HCT116 (cell line): ENCODE data around the gene ACO2. TPM values are rescaled to one million over a fixed set of nuclear protein-coding genes. Genes with fewer than 3 reads are reported as not detected.

ENCODE experiments used
- ATAC-seq: fragments of 200-7000 bp; cut with Tn5 transposase; 2 replicates; pipeline ENCODE4 v1.9.1; 2020; ENCODE audit warnings: mild to moderate bottlenecking, moderate library complexity
- BruUV-seq: library from RNA; stranded (reverse); fragments of 400-500 nt; replicated peaks from 2 replicates; lab custom pipeline; 2021; lab: Mats Ljungman, UMichigan
- CTCF ChIA-PET: fragments of 300-600 bp; sonication (Branson Sonifier 250); formaldehyde crosslinking; loops from one replicate; lab custom pipeline; 2021; ENCODE audit warnings: antibody characterized with exemption; lab: Charles Lee
- POLR2A ChIA-PET: fragments of 300-600, 350-600 bp; sonication (Branson Sonifier 250); formaldehyde crosslinking; loops from one replicate; lab custom pipeline; 2021; ENCODE audit warnings: antibody characterized with exemption; lab: Charles Lee
- RAD21 ChIA-PET, 2 experiments: fragments of 300-600 bp; sonication (Branson Sonifier 250); formaldehyde crosslinking; loops; one replicate each; lab custom pipeline; 2023; ENCODE audit warnings: low total read pairs in 2 of 2; ENCODE audit not compliant: uncharacterized antibody in 2 of 2, unreplicated experiment in 2 of 2, low non-redundant PET in 1 of 2; lab: Charles Lee
- DNase-seq: peaks from one replicate; pipeline ENCODE4 v3.0.0-alpha.2; 2010; ENCODE audit warnings: low read depth, low spot score
- H2AFZ ChIP-seq: fragments of 200-600 bp; shearing (Covaris generic), sonication (generic); 2 replicates; pipeline ENCODE4 v1.6.1; 2017; ENCODE audit warnings: low read depth, mixed run types, mixed read lengths, antibody characterized with exemption, low read length; ENCODE audit not compliant: poor library complexity, severe bottlenecking
- H3K27ac ChIP-seq: 2 replicates; pipeline ENCODE4 v1.5.1; 2012; ENCODE audit warnings: low read depth, low read length
- H3K27me3 ChIP-seq: fragments of 200-600 bp; sonication (generic); 2 replicates; pipeline ENCODE4 v1.6.1; 2016; ENCODE audit warnings: mixed run types, low read length, mixed read lengths; ENCODE audit not compliant: insufficient read depth
- H3K36me3 ChIP-seq, 2 experiments: fragments of 200-500 bp in 1 of 2; fragments of 200-600 bp in 1 of 2; sonication (Bioruptor generic) in 1 of 2; sonication (generic) in 1 of 2; 2 replicates each; pipeline versions ENCODE4 v1.5.1 to v1.6.1; 2014 to 2016; ENCODE audit warnings: low read length in 2 of 2, inconsistent platforms in 1 of 2, mixed read lengths in 1 of 2, mixed run types in 1 of 2; ENCODE audit not compliant: insufficient read depth in 2 of 2, control insufficient read depth in 1 of 2
- H3K4me1 ChIP-seq, 2 experiments: fragments of 200-600 bp in 1 of 2; sonication (generic) in 1 of 2; 2 replicates each; pipeline versions ENCODE4 v1.5.1 to v1.6.1; 2012 to 2017; ENCODE audit warnings: low read length in 2 of 2, inconsistent platforms in 1 of 2, mild to moderate bottlenecking in 1 of 2, mixed read lengths in 1 of 2, mixed run types in 1 of 2, moderate library complexity in 1 of 2; ENCODE audit not compliant: insufficient read depth in 2 of 2, control insufficient read depth in 1 of 2
- H3K4me2 ChIP-seq: fragments of 200-600 bp; sonication (generic); 2 replicates; pipeline ENCODE4 v1.6.1; 2017; ENCODE audit warnings: mixed run types, low read length, mixed read lengths
- H3K4me3 ChIP-seq, 2 experiments: fragments of 200-600 bp in 1 of 2; sonication (generic) in 1 of 2; replicated peaks in 1 of 2; 2 replicates each; pipeline ENCODE4 v1.5.1; 2011 to 2016; ENCODE audit warnings: low read length in 2 of 2, control low read depth in 1 of 2, low read depth in 1 of 2, mild to moderate bottlenecking in 1 of 2, mixed read lengths in 1 of 2, mixed run types in 1 of 2
- H3K79me2 ChIP-seq: fragments of 200-600 bp; sonication (generic); 2 replicates; pipeline ENCODE4 v1.6.1; 2017; ENCODE audit warnings: mild to moderate bottlenecking, mixed run types, low read length, moderate library complexity, mixed read lengths; ENCODE audit not compliant: insufficient read depth
- H3K9ac ChIP-seq: fragments of 200-600 bp; sonication (generic); 2 replicates; pipeline ENCODE4 v1.6.1; 2016; ENCODE audit warnings: low read length, mixed read lengths
- H3K9me2 ChIP-seq: fragments of 200-600 bp; sonication (generic), shearing (Covaris generic); 2 replicates; pipeline ENCODE4 v1.6.1; 2017; ENCODE audit warnings: mixed run types, mild to moderate bottlenecking, moderate library complexity; ENCODE audit not compliant: insufficient read depth
- H3K9me3 ChIP-seq, 2 experiments: fragments of 200-500 bp in 1 of 2; fragments of 200-600 bp in 1 of 2; sonication (Bioruptor generic) in 1 of 2; sonication (generic) in 1 of 2; 2 replicates each; pipeline ENCODE4 v1.6.1; 2014 to 2017; ENCODE audit warnings: low read length in 2 of 2, mixed read lengths in 2 of 2, inconsistent platforms in 1 of 2, low read depth in 1 of 2, mild to moderate bottlenecking in 1 of 2, mixed run types in 1 of 2, moderate library complexity in 1 of 2; ENCODE audit not compliant: control insufficient read depth in 1 of 2, insufficient read depth in 1 of 2
- H4K20me1 ChIP-seq: fragments of 200-600 bp; sonication (generic), shearing (Covaris generic); 2 replicates; pipeline ENCODE4 v1.6.1; 2017; ENCODE audit warnings: mixed run types, mild to moderate bottlenecking, moderate library complexity; ENCODE audit not compliant: insufficient read depth
- POLR2AphosphoS5 ChIP-seq: IDR thresholded peaks from 2 replicates; pipeline ENCODE4 v1.6.1; 2011; ENCODE audit warnings: mild to moderate bottlenecking, low read depth, low read length, moderate library complexity
- RAD21 ChIP-seq: IDR thresholded peaks from 2 replicates; pipeline ENCODE4 v1.6.1; 2012; ENCODE audit warnings: low read depth, mild to moderate bottlenecking
- REST ChIP-seq: IDR thresholded peaks from 2 replicates; pipeline ENCODE4 v1.6.1; 2012; ENCODE audit warnings: low read depth
- ZBTB33 ChIP-seq: IDR thresholded peaks from 2 replicates; pipeline ENCODE4 v1.6.1; 2011; ENCODE audit warnings: mild to moderate bottlenecking, low read length, moderate library complexity; ENCODE audit not compliant: insufficient replicate concordance; ENCODE audit errors: extremely low read depth
- ZFX ChIP-seq: fragments of 450-650 bp; IDR thresholded peaks from 2 replicates; pipeline ENCODE4 v1.6.1; 2017
- intact Hi-C: fragments of 100-400 bp; cut with micrococcal nuclease; formaldehyde crosslinking; loops from 2 replicates; pipeline ENCODE4 v1.10.0; 2022
- total RNA-seq: library from RNA; stranded (reverse); gene quantifications from one replicate; pipeline ENCODE4 v1.2.1, GENCODE V29; 2021; ENCODE audit not compliant: unreplicated experiment

ACO2 gene
- total RNA-seq, 1 experiment from 2014 or later = 108 TPM

GRCh38 chr22:41444360-41445128, 24.4 kb upstream of the ACO2 start:
- TF ChIP-seq REST (no peak), POLR2AphosphoS5 (peak; percentile 51; the same call in 1 of the 2 replicates), ZBTB33 (no peak), RAD21 (no peak), ZFX (0 out of 2 replicates have a peak, but pooled peaks have one; percentile 13)
- Histone ChIP-seq H2AFZ (no peak overlapping the region), H3K27ac (peak overlapping the region; percentile 100), H3K36me3 (peaks cover 5 to 14% of the 10 kb centered on the region in 2 experiments; a peak in 3 of 4 replicates), H4K20me1 (no peaks in the 10 kb centered on the region), H3K9me3 (no peaks in the 10 kb centered on the region), H3K27me3 (no peaks in the 10 kb centered on the region), H3K9ac (peak overlapping the region; percentile 96), H3K9me2 (no peaks in the 10 kb centered on the region), H3K4me2 (peak overlapping the region; percentile 99), H3K79me2 (peaks cover 68% of the 10 kb centered on the region), H3K4me3 (peak overlapping the region; percentile 93 to 94), H3K4me1 (peaks cover 5 to 29% of the 10 kb centered on the region in 2 experiments; a peak in 3 of 4 replicates)
- intact Hi-C loops = loop anchor here (10.0 kb wide), 1 partner anchor 350 kb away; the partner anchor contains the start of gene EP300
- peak; percentile 44 for ATAC-seq
- no TSS peak for BruUV-seq
- ChIA-PET RAD21 (no interaction called here), CTCF (interaction anchor here (0.8 kb wide), 1 partner anchor 73 kb away, joined by 5 read pairs; no protein-coding TSS in a partner anchor), POLR2A (interaction anchor here (1.1 to 5.0 kb wide), 2 partner anchors 24 to 158 kb away, joined by 3 to 57 read pairs; partner anchors contain the start of genes ACO2, PHF5A and RANGAP1)
- peak; percentile 78 for DNase-seq
